Gastroesophageal sphincter (tissue), 4 donors: ENCODE results near the gene SUGCT. TPM values are rescaled to one million over a fixed set of nuclear protein-coding genes. Genes with fewer than 3 reads are reported as not detected.

Experiments
- ATAC-seq: fragments of 150-250 bp; one replicate; pipeline ENCODE4 v1.9.1; 2016; ENCODE audit warnings: mild to moderate bottlenecking, moderate library complexity
- H3K27ac ChIP-seq, 4 donors: fragments of 200-600 bp; sonication (generic) in 3 of 4; 1 replicate in 3 of 4; 2 replicates in 1 of 4; pipeline ENCODE4 v1.5.1; 2016 to 2019
- H3K27me3 ChIP-seq: fragments of 200-600 bp; sonication (generic); one replicate; pipeline ENCODE4 v1.5.1; 2019
- H3K36me3 ChIP-seq, 2 donors: fragments of 200-600 bp; sonication (generic); one replicate each; pipeline ENCODE4 v1.5.1; 2019; ENCODE audit warnings: control low read depth in 1 of 2
- H3K4me1 ChIP-seq, 3 donors: fragments of 200-600 bp; sonication (generic); 1 replicate in 2 of 3; 2 replicates in 1 of 3; pipeline ENCODE4 v1.5.1; 2016 to 2019; ENCODE audit warnings: control low read depth in 2 of 3
- H3K4me3 ChIP-seq, 2 donors: fragments of 200-600 bp; sonication (generic); one replicate each; pipeline ENCODE4 v1.5.1; 2019; ENCODE audit warnings: mild to moderate bottlenecking in 1 of 2, moderate library complexity in 1 of 2
- H3K9me3 ChIP-seq, 3 donors: fragments of 200-600 bp; sonication (generic); one replicate each; pipeline ENCODE4 v1.5.1; 2017 to 2019; ENCODE audit warnings: control low read depth in 2 of 3
- EP300 ChIP-seq: sonication (generic); formaldehyde crosslinking; IDR thresholded peaks from one replicate; pipeline ENCODE4 v1.6.1; 2017; ENCODE audit warnings: antibody characterized with exemption, mild to moderate bottlenecking
- POLR2A ChIP-seq, 2 donors: fragments of 450-650 bp; IDR thresholded peaks; one replicate each; pipeline ENCODE4 v1.6.1; 2017; ENCODE audit warnings: antibody characterized with exemption in 2 of 2, mild to moderate bottlenecking in 2 of 2, moderate library complexity in 1 of 2
- POLR2AphosphoS5 ChIP-seq: sonication (generic); formaldehyde crosslinking; IDR thresholded peaks from one replicate; pipeline ENCODE4 v1.6.1; 2017; ENCODE audit warnings: antibody characterized with exemption
- WGBS, 2 donors: methylation state at CpG; one replicate each; pipeline ENCODE4 v1.1.5; 2018; ENCODE audit warnings: low coverage in 1 of 2; 5-methylcytosine and 5-hydroxymethylcytosine counted together
- total RNA-seq, 4 donors: library from RNA; depleted of rRNA; stranded (reverse); fragments of >200 nt; gene quantifications; one replicate each; pipeline ENCODE4 v1.1.0, GENCODE V29; 2016
- TF ChIP-seq, protein P1 (sequence below), 4 experiments: fragments of 200-600 bp in 2 of 4; fragments of 450-650 bp in 2 of 4; sonication (generic) in 1 of 4; IDR thresholded peaks; one replicate each; pipeline ENCODE4 v1.5.1; 2017 to 2019; ENCODE audit warnings: antibody characterized with exemption in 4 of 4, mild to moderate bottlenecking in 2 of 4, moderate library complexity in 2 of 4

SUGCT gene
- total RNA-seq, 4 donors from 2014 or later, result 1.2 to 17.3 (median 10.8) TPM

DNA sequence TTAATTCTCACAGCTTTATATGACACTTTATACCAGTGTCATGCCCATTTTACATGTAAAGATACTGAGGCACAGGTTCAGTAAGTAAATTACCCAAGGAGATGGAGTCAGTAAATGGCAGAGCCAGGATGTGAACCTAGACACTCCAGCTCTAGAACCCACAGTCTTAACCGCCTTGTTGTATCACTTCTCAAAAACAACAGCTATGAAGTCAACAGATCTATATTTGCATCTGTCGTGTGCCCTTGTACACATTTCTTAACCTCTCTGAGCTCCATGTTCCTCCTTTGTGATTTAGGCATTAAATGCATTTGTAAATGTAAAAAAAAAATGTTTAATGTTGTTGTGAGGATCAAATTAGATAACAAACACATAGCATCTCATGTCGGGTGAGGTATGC lies 716.2 kb downstream of the SUGCT start:
- no peaks in the 10 kb centered on the region for H3K36me3 ChIP-seq
- ATAC-seq, result no peak
- no peak overlapping the region for H3K4me3 ChIP-seq
- WGBS, 2 donors, result 95 to 96% methylated on average over 3 of the region's 3 CpGs
- H3K27ac ChIP-seq, result no peak overlapping the region
- H3K4me1 ChIP-seq, result peaks cover 0 to 6% (median 0%) of the 10 kb centered on the region in 3 donors
- TF ChIP-seq EP300 (no peak), POLR2A (IDR thresholded peaks at IDR 0.05) (no peak), POLR2AphosphoS5 (no peak)
- TF ChIP-seq, protein P1, sequence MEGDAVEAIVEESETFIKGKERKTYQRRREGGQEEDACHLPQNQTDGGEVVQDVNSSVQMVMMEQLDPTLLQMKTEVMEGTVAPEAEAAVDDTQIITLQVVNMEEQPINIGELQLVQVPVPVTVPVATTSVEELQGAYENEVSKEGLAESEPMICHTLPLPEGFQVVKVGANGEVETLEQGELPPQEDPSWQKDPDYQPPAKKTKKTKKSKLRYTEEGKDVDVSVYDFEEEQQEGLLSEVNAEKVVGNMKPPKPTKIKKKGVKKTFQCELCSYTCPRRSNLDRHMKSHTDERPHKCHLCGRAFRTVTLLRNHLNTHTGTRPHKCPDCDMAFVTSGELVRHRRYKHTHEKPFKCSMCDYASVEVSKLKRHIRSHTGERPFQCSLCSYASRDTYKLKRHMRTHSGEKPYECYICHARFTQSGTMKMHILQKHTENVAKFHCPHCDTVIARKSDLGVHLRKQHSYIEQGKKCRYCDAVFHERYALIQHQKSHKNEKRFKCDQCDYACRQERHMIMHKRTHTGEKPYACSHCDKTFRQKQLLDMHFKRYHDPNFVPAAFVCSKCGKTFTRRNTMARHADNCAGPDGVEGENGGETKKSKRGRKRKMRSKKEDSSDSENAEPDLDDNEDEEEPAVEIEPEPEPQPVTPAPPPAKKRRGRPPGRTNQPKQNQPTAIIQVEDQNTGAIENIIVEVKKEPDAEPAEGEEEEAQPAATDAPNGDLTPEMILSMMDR (IDR thresholded peaks at IDR 0.05), result no peak
- no peaks in the 10 kb centered on the region for H3K9me3 ChIP-seq
- H3K27me3 ChIP-seq, result no peaks in the 10 kb centered on the region

DNA sequence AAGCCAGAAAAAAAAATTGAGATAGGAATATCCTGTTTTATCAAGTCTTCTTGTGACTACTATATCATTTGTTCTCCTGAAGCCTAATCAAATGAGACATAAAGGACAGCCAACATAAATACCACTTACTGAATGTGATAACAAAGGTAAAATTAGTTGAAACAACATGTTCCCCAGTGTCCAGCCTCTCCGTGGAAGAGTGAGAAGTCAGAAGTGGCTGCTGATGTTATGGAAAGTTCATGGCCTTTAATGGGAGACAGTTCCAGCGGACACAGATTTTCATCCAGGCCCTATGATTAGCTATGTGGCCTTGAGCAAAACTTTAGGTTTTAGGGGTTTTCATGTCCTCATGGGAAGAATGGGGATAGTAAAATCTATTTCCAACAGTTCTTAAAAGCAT lies 724.3 kb downstream of the SUGCT start:
- no peaks in the 10 kb centered on the region for H3K27me3 ChIP-seq
- H3K36me3 ChIP-seq, result no peaks in the 10 kb centered on the region
- 58 to 60% methylated on average over 2 of the region's 2 CpGs for WGBS, 2 donors
- H3K9me3 ChIP-seq, result no peaks in the 10 kb centered on the region
- H3K4me3 ChIP-seq, result no peak overlapping the region
- no peak overlapping the region for H3K27ac ChIP-seq
- ATAC-seq, result no peak
- no peaks in the 10 kb centered on the region for H3K4me1 ChIP-seq
- TF ChIP-seq, protein P1 (IDR thresholded peaks at IDR 0.05), result no peak
- TF ChIP-seq POLR2AphosphoS5 (no peak), POLR2A (IDR thresholded peaks at IDR 0.05) (no peak), EP300 (no peak)

DNA sequence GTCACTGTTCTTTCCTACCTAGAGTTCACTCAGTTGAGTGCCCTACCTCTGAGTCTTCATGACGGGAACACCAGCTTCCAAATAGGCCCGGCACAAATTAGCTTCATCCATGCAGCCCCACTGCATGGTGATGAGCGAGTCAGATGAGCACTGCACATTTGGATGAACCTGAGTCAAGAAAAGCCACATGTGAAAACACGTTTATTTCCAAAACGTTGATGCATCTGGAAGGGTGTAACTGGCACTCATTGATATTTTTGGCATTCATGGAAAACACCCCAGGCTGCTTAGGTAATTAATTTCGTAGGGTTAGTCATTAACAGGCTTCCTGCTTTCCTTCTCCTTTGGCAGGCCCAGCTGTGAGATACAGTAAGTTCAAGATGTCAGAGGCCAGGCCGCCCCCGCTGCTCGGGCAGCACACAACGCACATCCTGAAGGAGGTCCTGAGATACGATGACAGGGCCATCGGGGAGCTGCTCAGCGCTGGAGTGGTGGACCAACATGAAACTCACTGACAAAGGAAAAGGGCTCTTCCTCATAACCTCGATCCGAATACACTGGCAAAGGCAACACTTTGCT lies 725.2 kb downstream of the SUGCT start:
- WGBS, 2 donors, result 88 to 91% methylated on average over 8 of the region's 15 CpGs
- no peak for TF ChIP-seq POLR2A (IDR thresholded peaks at IDR 0.05)
- no peak for TF ChIP-seq EP300
- ATAC-seq, result no peak

DNA sequence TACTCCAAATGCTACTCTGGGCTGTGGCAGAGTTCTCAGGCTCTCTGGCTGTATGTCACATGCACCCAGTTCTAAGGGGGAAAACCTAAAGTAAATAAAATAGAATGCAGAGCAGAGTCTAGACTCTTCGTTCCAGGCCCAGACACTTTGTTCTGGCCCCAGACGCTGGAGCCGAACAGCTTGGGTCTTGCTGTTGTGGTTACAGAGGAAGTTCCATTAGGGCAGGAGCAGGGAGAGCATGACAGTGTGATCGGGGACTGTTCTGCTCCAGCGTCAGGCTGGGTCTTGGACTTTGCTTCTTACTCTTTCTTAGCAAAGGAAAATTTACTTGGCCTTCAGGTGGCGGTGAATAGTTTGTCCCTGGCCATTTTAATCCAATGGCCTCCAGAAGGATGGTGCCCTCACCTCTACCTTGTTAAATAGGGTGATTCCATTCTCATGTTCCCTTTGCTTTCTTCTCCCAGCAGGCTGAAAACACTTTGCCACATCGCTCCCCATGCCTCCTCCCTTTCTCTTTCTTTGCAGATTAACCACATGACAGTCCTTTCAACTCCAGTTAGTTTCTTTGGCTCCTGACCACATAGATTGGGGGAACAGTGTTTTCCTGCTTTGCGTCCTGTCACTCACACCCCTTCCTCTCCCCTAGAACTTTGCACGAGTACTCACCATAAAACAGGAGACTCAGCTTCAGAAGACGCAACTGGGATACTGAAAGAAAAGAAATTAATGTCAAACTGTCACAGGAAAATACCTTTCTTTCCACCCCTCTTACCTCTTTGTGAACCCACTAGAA lies 730.8 kb downstream of the SUGCT start:
- Histone ChIP-seq H3K27me3 (no peaks in the 10 kb centered on the region), H3K27ac (no peak overlapping the region), H3K4me3 (no peak overlapping the region), H3K36me3 (no peaks in the 10 kb centered on the region), H3K4me1 (no peaks in the 10 kb centered on the region), H3K9me3 (peaks cover 0 to 13% (median 2%) of the 10 kb centered on the region in 3 donors)
- TF ChIP-seq POLR2A (IDR thresholded peaks at IDR 0.05), result no peak
- TF ChIP-seq POLR2AphosphoS5, result no peak
- TF ChIP-seq EP300, result no peak
- TF ChIP-seq, protein P1 (IDR thresholded peaks at IDR 0.05), result no peak
- ATAC-seq, result no peak
- 95 to 100% methylated on average over 1 to 4 of the region's 10 CpGs for WGBS, 2 donors

More for the DNA sequence above, 725.2 kb downstream of the SUGCT start:
- H3K27ac ChIP-seq, result no peak overlapping the region
- H3K9me3 ChIP-seq, result no peaks in the 10 kb centered on the region
- H3K4me3 ChIP-seq, result no peak overlapping the region
- no peaks in the 10 kb centered on the region for H3K4me1 ChIP-seq
- H3K27me3 ChIP-seq, result no peaks in the 10 kb centered on the region
- no peaks in the 10 kb centered on the region for H3K36me3 ChIP-seq

DNA sequence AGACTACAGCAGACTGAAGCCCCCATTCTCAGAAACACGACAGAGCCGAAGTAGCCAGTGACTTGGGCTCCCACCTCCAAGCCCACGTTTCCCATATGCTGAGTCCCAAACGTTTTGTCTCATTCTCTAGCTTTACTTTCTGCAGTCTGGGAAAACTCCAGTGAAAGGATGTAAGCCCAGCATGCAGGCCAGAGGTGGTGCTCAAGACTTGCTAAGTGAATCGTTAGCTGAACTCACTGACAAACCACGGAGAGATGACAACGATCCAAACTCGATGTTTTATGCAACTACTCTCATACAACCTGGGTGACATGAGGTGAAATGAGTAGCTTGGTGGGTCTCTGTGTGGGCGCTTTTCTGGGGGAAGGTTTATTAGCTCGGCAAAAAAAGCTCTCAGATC lies 731.8 kb downstream of the SUGCT start:
- WGBS, 2 donors, result 33 to 47% methylated on average over 5 to 9 of the region's 10 CpGs
- H3K4me1 ChIP-seq, result no peaks in the 10 kb centered on the region
- no peak overlapping the region for H3K4me3 ChIP-seq
- no peaks in the 10 kb centered on the region for H3K36me3 ChIP-seq
- H3K9me3 ChIP-seq, result peaks cover 2 to 13% (median 3%) of the 10 kb centered on the region in 3 donors
- no peak overlapping the region for H3K27ac ChIP-seq
- peak; percentile 31 for ATAC-seq
- no peaks in the 10 kb centered on the region for H3K27me3 ChIP-seq
- no peak for TF ChIP-seq EP300
- no peak for TF ChIP-seq POLR2AphosphoS5
- TF ChIP-seq, protein P1 (IDR thresholded peaks at IDR 0.05), result peak in 2 of 4 experiments; percentile 27 to 34
- TF ChIP-seq POLR2A (IDR thresholded peaks at IDR 0.05), result no peak
